NCI-H2171 treated with DMSO at 0.1 percent for 48 hours (cell line): ENCODE data around the gene CDC14A.

Experiments used
- DNase-seq: peaks from one replicate; lab custom pipeline; 2025; lab: John Stamatoyannopoulos, UW

Gene CDC14A

DNA sequence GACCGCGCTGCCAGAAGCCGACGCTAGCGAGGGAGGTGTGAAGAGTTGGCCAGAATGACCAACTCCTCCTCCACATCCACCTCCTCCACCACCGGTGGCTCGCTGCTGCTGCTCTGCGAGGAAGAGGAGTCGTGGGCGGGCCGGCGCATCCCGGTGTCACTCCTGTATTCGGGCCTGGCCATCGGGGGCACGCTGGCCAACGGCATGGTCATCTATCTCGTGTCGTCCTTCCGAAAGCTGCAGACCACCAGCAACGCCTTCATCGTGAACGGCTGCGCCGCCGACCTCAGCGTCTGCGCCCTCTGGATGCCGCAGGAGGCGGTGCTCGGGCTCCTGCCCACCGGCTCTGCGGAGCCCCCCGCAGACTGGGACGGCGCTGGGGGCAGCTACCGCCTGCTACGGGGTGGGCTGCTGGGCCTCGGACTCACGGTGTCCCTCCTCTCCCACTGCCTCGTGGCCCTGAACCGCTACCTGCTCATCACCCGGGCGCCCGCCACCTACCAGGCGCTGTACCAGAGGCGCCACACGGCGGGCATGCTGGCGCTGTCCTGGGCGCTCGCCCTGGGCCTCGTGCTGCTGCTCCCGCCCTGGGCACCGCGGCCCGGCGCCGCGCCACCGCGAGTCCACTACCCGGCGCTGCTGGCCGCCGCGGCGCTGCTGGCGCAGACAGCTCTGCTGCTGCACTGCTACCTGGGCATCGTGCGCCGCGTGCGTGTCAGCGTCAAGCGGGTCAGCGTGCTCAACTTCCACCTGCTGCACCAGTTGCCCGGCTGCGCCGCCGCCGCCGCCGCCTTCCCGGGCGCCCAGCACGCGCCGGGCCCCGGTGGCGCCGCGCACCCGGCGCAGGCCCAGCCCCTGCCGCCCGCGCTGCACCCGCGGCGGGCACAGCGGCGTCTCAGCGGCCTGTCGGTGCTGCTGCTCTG is 186.9 kb downstream of the CDC14A start:
- DNase-seq: peak; percentile 53

DNA sequence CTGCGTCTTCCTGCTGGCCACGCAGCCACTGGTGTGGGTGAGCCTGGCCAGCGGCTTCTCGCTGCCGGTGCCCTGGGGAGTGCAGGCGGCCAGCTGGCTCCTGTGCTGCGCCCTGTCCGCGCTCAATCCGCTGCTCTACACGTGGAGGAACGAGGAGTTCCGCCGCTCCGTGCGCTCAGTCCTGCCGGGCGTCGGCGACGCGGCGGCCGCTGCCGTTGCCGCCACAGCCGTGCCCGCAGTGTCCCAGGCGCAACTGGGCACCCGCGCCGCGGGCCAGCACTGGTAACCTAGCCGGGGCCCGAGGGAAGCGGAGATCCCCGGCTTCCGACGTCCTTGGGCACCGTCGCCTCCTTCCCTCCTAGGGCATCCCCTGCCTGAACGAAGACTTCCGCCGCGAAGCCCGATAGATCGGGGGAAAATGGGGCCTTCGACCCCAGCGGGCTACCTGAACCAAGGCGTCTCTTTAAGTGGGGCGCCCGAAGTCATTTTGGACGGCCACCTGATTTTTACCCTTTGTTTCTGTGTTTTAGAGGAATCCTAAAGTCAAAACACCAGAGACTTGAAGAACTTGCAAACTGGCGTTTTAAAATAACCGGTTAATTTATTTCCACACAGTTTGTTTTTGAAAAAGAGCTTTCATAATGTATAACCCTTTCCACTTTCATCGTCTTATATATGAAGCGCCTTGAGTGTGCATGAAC is 187.7 kb downstream of the CDC14A start:
- no peak for DNase-seq

DNA sequence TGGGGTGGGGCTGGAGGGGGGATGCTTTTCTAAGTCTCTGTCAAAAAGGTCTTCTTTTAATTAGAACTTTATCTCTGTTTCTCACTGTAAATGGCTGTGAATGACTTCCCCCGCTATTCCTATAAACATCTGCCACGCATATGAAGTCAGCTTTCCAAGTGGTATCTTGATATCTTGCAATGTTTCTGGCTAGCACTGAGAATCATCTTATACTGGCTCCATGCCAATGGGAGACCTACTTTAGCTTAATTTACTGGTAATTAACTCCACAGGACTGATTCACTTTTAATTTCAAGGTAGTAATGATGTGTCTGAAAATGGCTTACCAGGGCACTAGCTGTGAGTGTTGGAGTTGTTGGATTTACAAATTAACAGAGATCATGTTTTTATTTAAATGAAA is 190.0 kb downstream of the CDC14A start:
- peak; percentile 88 for DNase-seq

DNA sequence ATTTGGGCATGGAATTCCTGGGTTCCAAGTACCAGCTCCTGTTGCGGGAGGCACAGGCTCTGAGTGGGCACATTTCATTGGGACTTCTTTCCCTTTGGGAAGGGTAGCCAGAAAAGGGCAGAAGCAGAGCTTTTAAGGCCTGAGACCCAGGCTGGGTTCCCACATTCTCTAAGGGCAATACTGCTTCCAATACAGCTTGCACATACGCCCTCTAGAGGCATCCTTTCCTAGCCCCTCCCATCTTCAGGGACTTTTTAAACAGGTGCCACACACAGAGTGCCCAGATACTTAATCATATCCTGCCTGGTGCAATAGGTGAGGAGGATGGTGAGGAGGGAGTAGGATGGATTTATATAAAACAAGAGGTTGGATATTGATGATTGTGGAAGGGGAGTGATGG is 191.3 kb downstream of the CDC14A start:
- DNase-seq: peak; percentile 21

DNA sequence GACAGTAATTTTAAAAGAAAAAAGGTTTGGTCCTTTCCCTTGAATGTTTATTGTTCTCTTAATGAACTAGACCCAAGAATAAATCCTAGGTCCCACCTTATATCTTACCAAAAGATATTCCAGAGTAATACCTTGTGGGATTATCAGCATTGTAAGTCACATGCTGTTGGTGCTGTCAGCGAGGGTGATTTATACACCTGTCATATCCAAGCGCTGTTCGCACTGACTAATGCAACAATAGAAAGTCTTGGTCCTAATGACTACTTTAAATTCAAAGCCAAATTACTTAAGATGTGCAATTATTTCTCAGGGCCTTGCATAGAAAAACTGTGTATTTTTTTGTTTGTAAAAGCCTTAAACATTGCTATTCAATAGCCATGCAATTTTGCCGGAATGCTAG is 192.5 kb downstream of the CDC14A start:
- DNase-seq: no peak

DNA sequence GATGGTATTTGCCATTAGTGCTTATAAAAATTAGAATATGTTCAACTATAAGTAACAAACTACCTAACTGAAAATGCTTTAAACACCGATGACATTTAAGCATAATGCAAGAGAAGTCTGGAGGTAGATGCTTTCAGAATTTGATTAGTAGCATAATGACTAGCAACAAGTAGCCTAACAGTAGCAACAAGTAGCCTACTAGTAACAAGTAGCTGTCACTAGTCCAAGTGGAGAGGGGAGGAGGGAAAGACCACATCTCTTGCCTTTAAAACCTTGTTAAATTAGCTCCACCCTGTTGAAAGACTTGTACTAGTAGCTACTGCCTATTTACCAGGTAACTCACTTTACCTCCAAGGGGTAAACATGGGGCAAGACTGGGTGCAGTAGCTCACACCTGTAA is 193.5 kb downstream of the CDC14A start:
- DNase-seq: no peak

DNA sequence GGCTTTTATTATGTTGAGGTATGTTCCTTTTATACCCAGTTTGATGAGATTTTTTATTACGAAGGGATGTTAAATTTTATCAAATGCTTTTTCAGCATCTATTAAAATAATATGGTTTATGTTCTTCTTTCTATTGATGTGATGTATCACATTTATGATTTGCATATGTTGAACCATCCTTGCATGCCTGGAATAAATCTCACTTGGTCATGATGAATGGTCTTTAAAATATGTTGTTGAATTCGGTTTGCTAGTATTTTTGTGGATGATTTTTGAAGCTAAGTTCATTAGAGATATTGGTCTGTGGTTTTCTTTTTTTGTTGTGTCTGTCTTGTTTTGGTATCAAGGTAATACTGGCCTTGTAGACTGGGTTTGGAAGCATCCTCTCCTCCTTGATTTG is 199.7 kb downstream of the CDC14A start:
- DNase-seq: no peak

DNA sequence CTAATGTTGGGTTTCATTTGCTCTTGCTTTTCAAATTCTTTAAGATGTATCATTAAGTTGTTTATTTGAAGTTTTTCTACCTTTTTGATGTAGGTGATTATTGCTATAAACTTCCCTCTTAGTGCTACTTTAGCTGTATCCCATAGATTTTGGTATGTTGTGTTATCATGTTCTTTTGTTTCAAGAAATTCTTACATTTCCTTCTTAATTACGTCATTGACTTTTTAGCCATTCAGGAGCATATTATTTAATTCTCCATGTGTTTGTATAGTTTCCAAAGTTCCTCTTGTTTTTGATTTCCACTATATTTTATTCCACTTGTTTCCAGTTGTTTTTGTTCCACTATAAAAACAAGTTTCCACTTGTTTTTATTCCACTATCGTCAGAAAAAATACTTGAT is 200.6 kb downstream of the CDC14A start:
- no peak for DNase-seq

DNA sequence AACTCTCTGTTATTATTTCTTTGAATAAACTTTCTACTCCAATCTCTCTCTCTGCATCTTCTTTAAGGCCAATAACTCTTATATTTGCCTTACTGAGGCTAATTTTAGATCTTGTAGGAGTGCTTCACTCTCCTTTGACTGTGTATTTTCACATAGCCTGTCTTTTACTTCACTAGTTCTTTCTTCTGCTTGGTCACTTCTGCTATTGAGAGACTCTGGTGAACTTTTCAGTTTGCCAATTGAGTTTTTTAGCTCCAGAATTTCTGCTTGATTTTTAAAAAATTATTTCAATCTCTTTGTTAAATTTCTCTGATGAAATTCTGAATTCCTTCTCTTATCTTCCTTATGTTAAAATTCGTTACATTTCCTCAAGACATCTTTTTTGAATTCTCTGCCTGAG is 203.9 kb downstream of the CDC14A start:
- no peak for DNase-seq

DNA sequence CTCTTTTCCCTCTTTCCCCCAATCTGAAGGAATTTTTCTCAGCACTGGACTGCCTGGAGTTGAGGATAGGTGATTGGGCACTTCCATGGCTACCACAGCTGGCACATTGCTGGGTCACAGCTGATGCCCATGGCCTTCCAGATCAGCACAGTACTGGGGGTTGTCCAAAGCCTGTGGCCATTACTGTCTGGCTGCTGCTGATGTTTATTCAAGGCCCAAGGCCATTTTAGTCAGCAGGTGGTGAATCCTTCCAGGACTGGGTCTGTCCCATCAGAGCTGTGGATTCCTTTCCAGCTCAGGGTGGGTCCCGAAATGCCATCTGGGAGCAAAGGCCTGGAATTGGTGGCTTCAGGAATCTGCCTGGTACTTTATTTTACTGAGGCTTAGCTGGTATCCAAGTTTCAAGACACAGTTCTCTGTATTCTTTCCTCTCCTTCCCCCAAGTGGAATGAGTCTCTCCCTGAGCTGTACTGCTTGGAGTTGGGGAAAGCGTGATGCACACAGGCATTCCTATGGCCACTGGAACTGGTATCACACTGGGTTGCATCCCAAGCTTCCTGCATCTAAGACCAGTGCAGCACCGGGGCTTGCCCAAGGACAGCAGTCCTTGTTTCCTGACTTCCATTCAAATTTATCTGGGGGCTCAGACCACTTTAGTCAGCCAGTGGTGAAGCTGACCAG is 204.8 kb downstream of the CDC14A start:
- no peak for DNase-seq

DNA sequence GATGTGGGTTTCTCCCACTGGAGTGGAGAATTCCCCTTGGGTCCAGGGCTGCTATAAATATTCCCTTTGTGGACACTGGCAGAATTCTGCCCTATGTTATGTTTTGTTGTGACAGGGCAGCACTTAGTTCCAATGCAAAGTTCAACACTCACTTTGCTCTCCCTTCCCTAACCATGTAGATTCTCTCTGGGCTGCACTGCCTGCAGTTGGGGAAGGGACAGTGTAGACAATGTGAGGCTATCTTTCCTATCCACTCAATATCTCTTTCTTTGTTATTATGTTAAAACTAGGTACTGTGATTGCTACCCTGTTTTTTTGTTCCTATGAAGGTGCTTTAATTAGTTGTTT is 205.3 kb downstream of the CDC14A start:
- DNase-seq: no peak

DNA sequence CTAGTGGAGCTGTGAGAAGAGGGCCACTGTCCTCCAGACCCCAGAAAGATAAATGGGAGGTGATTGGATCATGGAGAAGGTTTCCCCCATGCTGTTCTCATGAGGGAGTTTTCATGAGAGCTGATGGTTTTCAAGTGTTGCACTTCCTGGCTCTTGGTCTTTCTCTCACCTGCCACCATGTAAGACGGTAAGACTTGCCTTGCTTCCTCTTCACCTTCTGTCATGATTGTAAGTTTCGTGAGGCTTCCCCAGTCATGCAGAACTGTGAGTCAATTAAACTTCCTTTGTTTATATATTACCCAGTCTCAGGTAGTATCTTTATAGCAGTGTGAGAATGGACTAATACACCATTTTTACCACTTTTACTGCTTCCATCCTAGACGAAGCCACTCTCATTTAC is 213.2 kb downstream of the CDC14A start:
- no peak for DNase-seq

DNA sequence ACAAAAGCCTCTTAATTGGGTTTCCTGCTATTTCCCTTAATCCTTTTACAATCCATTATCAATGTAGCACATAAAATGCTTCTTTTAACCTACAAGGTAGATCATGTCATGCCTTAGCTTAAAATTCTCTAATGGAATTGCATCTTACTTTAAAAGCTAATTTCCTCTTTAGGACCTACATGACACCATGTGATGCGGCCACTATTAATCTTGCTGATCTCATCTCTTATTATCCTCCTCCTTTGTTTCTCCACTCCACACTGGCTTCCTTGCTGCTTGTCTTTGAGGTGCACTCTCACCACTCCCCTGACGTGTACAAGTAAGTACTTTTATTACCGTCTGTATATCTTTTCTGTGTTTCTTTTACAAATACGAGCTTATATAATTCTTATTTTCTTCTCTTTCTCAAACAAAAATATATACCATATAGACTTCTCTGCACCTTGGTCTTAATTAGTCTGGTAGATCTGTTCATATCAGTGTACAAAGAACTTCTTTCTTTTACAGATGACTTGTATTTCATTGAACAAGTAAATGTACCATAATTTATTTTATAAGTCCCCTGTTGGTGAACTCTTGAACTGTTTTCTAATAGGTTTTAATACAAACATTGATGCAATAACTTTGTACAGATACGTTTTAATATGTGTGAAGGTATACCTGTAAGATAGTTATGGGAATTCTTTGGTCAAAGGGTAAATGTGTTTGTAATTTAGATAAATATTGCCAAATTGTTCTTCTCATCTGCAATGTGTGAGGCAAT is 213.8 kb downstream of the CDC14A start:
- no peak for DNase-seq

DNA sequence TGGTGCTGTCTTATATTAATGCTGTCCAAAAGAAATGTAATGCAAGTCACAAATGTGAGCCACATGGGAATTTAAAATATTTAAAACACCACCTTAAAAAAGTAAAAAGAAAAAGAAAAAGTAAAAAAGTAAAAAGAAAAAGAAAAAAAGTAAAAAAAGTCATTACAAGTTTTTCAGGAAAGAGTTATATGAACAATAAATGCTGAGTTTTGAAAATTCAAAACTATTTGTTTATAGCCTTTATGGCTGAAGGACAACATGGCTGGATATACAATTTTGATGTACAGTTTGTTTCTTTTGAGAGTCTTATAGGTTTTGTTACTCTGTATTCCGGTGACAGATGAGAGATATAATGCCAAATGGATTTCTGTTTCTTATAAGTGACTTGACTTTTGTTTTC is 214.8 kb downstream of the CDC14A start:
- no peak for DNase-seq
